NCI-H774 (cell line): ENCODE data around the gene STOML3.

Source experiments
- DNase-seq: peaks from one replicate; lab custom pipeline; 2025; lab: John Stamatoyannopoulos, UW

The STOML3 gene

DNA sequence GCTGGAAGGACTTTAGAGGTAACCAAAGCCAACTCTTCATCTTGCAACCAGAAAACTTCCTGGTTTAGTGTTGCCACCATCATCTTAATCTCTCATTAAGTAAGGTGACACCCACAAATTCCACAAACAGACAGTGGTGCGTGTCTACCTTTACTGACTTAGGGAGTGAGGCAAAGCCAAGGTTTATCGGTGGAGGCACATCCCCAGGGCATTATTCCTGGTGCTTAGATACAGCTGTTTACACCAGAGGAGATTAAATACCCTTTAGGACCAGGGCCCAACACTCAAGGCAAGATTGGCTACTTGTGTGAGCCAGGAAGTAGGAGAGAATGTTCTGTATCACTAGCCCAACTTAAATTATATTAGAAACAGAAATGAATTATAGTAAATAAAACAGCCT lies 9.5 kb downstream of the STOML3 start:
- DNase-seq: no peak

DNA sequence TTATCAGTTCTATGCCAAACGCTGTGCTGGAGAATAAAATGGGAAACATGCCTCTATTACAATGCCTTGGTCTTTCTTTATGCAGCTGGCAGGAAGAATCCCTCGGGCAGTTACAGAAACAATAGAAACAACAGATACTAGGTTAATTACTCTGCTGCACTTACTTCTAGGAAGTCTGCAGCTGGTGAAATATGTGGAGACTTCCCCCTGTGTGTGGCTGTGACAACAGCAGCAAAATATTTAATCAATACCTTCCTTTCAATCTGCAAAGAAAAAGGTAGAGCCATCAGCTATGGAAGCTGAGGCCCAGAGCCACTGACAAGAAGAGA lies 9.9 kb downstream of the STOML3 start:
- DNase-seq: no peak

DNA sequence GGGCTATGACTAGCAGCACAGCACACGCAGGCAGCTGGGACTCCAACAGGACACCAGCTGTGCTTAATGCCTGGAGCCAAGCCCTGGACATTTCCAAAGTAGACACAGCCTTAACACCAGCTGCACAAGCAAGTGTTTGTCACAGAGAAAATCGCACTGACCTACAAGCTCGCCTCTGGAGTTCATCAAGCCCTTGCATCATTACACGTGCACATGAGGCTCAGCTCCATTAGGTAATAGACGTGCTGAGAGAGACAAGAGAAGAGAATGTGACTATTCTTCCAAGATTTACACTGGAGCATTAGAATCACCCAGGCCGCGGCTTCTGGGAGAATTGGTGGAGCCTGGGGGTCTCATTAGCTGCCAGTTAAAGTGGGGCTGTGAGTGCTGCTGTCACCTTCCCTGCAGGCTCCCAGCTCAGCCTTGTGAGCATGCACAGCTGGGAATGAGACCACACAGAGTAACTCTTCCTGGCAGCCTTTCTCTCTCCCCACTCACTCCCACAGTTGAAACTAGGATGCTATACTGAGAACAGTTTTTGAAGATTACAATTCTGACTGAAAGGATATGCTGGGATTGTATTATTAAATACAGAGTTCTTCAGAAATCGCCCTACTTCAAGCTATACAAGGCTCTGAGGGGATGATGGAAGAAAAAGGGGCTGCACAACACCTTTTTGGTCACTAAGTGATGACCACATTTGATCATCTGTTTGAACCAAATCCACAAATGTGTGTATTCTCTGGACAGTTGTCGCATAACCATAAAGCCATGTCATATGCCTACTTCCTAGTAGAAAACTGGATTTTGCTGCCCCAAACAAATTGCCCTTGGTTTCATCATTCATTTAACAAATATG lies 10.5 kb downstream of the STOML3 start:
- peak; percentile 8 for DNase-seq

DNA sequence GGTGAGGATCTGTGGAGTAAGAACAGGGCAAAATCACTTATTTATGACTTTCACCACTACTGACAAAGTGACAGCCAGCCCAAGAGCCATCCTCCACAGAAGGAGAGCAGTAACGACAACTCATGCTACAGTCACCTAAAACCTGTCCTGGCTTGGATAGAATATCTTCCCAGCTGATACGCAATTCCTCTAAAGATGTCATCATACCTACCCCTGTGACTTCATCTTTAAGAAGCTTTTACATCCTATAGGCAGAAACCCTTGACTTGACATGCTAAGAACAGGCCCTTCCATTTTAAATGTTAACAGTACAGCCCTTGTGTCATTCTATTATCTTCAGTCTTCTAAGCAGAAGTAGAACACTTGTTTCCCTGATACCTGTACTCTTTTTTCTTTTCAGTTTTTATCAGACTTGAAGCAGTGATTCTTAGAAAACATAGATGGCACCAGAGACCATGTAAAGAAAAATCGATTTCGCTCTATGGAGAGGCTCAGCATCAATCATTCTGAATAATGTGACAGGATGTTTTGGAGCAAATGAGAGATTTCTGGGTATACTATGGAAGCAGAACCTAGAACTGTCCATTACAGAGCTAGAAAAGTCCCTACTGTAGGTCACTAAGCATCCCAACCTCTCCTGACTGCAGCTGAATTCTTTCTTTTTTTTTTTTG lies 20.1 kb downstream of the STOML3 start:
- DNase-seq: no peak

DNA sequence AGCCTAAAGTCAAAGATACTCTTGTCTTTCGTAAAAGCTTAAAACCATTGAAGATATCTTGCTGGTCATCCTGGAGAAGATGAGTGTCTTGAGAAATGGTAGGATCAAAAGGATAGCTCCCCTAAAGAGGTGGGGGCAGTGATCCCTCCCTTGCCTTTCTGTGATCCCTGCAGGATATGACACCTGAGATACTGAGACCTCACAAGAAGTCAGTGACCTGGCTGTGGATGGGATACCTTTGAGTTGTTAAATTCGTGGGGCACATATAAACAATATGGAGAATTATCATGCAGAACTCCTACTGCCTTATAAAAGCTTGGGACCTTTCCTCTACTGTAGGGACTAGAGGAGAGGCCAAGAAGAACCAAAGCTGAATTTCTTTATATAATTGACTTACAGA lies 21.4 kb downstream of the STOML3 start:
- no peak for DNase-seq

DNA sequence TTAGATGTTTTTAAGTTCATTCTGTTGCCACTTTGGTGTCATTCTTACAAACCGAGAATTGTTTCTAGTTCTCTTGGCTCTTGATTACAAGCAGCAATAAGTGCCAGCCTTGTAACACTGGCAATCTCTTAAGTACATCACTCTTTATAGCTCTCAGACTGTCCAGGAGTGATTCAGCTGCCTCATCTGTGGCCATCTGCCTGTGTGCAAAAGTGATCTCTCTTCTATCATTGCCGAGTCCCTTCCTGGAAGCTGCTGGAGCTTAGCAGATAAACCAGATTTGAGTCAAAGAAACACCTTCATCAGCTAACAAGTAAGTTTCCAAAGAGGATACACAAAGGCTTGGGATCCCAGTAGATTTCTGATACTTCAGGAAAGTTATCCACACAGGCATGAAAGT lies 23.2 kb downstream of the STOML3 start:
- no peak for DNase-seq

DNA sequence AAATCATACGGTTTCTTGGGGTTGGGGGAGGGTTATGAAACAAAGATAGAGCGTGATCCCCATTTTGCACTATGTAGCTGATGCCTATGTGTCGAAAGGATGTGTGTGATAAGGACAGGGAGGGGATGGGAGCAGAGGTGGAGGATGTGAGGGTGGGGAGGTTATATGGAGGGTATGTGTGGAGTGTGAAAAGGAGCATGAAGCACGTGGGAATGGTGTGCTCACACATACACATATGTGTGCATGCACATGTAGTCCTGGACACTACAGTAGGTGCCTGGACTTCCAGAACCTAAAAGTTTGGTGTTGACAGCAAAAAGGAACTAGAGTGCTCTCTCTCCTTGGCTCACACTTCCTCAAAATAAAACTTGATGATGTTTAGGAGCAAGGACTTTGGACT lies 25.4 kb downstream of the STOML3 start:
- no peak for DNase-seq

DNA sequence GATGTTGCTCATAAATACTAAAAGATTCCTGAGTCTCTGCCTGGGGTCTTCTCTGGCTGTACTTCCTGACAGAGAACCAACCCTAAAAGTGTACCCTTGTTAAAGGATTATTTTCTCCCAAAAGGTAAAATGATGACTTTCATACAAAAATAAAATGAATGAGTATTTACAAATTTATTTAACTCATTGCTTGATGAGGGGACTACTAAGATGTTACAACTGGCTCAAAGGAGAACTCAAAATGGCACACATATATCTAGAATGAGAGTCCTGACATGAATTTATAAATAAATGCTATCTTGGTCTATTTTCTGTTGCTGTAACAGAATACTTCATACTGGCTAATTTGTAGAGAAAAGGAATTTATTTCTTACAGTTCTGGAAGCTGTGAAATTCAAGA lies 30.5 kb downstream of the STOML3 start:
- no peak for DNase-seq

DNA sequence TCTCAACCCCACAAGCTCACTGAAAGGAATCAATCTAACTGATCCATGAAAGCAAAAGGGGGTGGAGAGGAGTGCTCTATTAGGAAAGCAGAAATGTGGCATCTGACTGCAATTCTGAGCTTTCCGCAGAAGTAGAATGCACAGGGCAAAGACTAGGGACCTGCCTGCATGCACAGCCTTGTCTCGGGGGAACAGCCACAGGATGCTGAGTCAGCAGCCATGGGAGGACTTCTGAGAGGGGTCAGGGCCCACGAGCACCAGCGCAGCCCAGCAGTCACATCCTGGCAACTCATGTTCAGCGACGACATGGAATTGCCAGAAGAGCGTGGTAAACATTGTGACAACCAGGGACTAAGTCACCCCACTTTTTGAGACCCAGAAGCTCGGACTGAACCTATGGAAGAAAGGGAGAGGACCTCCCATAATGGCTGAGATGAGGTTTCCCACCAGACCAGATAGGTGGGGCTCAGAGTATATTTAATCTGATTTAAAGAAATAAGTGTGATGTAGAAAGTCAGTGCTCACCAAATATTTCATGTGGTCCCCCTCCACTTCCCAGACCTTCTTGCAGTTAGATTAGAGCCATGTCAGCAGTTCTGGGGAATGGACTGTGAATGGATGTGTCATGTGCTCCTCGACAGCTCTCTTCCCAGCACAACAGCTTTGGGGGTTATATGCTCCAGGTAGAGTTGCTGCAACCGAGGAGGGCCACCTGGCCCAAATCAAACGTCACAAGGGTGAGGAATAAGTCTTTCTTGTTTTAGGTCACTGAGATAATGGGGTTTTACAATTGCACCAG lies 32.6 kb downstream of the STOML3 start:
- no peak for DNase-seq

DNA sequence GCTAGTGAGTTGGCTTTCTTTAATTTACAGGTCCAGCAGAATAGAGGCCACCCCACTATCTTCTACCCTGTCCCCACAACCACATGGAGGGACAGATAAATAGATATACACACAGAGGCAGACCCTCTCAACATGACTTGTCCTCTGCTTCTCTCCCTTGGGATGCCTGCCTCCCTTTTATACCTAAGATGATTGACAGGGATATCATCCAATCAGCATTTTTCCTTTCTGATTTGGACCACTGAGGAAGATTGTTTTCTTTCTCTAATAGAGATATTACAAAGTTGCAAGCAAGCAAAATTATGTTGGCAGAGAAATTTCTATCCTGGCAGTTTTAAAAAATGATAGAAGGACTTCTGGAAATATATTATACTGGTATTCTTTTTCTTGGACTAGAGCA lies 35.8 kb downstream of the STOML3 start:
- no peak for DNase-seq

DNA sequence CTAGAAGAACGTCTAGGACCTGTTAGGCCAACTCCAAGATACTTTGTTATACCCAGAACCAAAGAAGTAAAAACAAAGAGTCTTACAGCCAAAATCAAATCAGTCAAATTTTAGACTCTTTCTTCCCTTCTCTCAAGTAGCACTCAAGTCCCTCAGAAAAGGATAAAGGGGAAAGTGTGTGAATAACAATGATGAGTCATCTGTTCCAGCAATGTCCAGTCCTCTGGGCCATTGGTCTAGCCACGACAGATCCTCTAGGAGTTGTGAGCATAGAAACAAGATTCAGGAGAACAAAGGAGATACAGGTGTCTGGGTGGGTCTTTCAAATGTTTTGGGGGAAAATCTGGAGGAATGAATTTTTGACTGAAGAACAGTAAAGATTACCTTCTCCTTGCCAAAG lies 36.3 kb downstream of the STOML3 start:
- DNase-seq: no peak

DNA sequence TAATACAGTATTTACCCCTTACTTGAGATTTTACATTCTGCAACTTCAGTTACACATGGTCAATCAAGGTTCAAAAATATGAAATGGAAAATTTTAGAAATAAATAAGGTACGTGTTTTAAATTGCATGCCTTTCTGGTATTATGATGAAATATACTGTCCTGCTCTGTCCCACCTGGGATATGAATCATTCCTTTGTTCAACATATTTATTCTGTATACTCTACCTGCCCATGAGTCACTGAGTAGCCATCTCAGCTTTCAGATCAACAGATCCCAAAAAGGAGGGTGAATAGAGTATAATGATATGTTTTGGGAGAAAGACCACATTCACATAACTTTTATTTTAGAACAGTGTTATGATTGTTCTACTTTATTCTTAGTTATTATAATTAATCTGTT lies 37.8 kb downstream of the STOML3 start:
- DNase-seq: no peak

DNA sequence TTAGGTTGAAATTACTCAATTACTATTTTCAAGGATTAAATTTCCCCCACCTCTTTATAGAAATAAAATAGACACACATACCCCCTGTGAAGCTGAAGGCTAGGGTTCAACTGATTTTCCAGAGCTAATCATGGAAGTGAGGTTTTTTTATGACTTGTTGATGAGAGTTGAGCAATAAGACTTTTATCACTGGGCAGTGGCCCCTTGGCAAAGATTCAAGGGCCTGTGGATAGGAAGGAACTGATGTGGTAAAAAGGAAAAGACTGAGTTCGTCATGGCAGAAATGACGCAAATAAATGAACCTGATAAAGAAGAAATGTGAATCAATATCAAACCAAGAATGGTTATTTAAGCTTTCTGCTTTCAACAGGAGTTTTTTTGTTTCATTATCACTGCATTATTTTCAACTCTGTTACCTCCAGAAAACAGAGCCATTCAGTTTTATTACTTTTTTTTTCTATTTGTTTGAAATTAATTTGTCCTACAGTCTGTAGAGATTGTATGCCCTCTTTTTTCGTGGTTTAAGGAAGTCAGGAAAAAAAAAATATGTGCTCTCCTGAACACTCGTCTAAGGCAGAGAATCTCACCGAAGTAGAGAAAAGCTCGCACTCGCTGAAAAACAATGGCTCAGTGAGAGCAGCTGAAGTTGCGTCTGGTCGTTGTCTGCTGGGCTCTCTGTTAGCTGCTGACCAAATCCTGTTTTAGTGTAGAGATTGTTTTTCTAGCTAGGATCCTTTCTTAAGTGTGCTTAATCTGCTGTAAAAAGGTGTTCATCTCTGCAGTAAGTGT lies 38.9 kb downstream of the STOML3 start:
- DNase-seq: no peak

DNA sequence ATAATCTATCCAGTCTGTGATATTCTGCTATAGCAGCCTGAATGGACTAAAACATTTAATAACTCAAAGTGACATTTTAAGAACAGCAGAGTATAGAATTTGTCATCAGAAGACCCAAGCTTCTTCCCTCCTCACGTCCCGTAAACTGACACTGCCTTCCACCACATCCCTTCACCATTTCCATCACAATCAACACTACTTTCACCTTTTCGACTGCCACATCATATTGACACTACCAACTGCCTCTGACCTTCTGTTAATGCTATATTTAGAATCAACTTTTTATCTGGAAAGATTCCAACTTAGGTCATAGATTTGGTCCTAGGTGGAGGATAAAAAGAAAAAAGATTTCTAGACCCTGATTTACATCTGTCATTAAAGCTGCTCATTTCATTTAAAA lies 39.6 kb downstream of the STOML3 start:
- DNase-seq: no peak

DNA sequence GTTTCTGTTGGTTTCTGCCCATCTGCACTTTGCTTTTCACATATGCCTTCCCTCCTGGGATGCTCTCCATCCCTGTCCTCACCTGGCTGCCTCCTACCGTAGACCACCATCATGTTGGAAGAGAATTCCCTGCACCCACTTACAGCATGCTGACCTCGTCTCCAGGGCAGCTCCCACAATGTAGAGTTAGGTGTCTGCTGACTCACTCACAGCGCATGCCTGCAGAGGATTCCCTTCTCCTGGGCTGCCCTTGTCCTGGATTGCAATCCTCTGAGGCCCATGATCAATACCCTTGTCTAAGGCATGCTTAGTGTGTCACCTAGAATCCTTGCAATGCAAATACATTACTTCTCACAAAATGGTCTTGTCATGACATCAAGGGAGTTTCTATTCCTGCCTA lies 43.6 kb downstream of the STOML3 start:
- no peak for DNase-seq

DNA sequence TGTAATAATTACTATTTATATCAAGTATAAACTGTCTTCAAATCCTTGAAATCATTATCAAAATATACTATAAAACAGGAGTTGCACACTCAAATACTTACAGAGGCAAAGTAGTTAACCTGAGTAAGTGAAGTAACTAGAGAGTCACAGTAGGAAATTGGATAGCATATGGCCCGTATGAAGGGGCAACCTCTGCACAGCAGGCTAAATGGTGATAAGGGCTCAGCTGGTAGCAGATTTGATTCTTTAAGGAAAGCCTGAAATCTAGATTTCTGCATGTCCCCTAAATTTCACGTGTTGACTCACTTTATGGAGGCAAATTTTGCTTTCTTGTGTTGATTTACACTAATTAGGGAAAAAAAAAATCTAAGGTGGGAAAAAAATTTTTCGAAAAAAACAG lies 46.4 kb downstream of the STOML3 start:
- DNase-seq: no peak

DNA sequence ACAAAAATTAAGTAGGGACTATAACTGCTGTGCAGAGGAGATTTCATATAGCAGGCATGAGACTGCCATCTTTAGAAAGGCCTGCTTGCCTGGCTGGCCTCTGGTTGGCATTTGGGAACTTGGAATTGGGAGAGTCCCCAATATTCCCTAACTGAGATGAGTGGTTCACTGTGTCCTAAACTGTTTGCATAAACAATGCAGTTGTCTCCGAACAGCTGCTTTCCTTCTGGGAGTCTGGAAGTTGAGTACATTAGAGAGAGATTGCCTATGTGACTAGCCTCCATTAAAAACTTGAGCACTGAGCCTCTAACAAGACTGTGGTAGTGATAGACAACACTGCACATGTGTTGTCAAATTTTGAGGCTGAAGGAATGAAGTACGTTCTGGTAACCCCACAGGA lies 47.4 kb downstream of the STOML3 start:
- DNase-seq: no peak

DNA sequence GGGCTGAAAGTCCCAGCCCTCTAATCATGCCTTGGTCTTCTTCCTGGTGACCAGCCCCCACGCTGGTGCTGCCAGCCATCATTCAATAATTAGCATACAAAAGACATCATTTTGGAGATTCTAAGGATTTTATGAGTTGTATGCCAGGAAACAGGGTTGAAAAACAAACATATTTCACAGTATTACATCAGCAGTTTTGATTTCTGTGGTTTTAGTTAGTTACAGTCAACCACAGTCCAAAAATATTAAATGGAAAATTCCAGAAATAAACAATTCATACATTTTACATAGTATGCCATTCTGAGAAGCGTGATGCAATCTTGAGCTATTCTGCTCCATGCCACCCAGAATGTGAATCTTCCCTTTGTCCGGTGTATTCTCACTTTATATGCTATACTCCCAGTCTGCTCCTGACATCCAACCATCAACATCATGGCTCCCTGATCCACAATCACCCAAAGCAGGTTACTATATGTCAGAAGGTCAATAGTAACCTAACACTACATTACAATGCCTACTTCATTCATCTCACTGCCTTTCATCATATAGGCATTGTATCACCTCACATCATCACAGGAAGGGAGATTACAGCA lies 49.2 kb downstream of the STOML3 start:
- DNase-seq: no peak

DNA sequence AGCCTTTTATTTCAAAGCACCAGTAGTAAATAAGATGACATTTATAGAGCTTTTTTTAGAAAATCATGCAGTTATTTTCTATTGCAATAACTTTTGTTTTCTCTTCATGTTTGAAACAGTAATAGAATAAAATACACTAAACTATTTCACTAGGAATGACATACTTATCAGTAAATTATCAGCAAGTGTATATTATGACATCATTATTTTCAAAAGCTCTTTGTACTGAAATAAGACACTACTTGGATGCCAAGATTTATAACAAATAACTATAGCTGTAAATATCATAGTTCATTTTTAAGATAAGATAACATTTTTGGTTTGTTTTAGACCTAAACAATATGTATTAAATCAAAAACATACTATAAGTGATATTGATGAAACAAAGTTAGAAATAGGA lies 56.8 kb downstream of the STOML3 start:
- DNase-seq: no peak

DNA sequence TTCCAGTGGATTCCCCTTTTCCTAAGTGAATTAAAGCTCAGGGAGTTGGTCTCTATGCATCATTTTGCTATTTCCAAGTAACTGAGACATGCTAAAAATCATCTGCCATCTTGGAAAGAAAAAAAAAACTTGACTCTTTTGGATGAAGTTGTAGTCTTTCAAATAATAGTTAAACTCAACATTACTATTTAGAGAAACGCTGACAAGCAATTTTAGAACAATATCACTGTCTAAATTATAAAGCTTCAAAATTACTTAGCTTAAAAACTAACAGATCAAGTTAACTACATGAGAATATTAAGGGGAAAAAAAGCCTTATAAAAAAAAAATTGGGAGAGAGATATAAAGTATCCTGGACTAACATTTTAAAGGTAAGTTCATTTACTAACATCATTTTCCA lies 68.5 kb downstream of the STOML3 start:
- no peak for DNase-seq

DNA sequence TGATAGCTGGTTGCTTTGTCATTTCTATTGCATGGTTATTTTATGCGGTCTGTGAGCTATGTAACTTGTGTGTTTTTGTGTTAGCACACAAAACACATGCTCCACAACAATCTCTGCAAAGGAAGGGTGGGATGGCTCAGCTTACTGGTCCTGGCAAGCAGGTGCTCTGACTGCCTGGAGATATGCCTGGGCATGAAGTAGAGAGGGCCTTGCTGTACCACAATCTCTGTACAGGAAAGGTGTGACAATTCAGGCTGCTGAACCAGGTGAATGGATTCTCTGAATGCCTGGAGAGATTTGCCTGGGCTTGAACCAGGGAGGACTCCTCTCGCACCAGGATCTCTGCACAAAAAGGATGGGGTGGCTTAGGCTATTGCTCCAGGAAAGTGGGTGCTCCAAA lies 69.5 kb downstream of the STOML3 start:
- no peak for DNase-seq
